Stimulated activated CD8-positive, alpha-beta memory T cell treated with anti-CD3 and anti-CD28 coated beads, Interleukin-12 subunit alpha, Interleukin-12 subunit beta, amount 100 ng/mL, for 24 hours (primary cell): ENCODE measurements around the gene KCNRG.
"Not testable (repeated sequence)": the region's sequence is repeated elsewhere in the genome, so short reads cannot be mapped to it uniquely, and the experiment has no call there.

Experiments
- DNase-seq: peaks from one replicate; pipeline ENCODE4 v3.0.0-alpha.2; 2020; ENCODE audit errors: extremely low read depth

KCNRG gene

GRCh38 chr13:50015258-50015657, at the start of gene KCNRG:
KCNRG (plus strand) TSS chr13:50015444; CDS start chr13:50015494, 50 bp downstream.
- DNase-seq: no peak

- no peak for DNase-seq
These were observed 47.8 kb upstream of the KCNRG start for GRCh38 chr13:49967456-49967855.

- DNase-seq: no peak
These were observed 42.5 kb upstream of the KCNRG start for GRCh38 chr13:49972709-49973108.

- DNase-seq: no peak
These were observed 39.4 kb upstream of the KCNRG start for GRCh38 chr13:49975826-49976225.

- peak; percentile 32 for DNase-seq
These were observed 38.7 kb upstream of the KCNRG start for GRCh38 chr13:49976314-49977258.

GRCh38 chr13:49977992-49978391, 37.3 kb upstream of the KCNRG start:
- DNase-seq: no peak

- DNase-seq: no peak
These were observed 35.0 kb upstream of the KCNRG start for GRCh38 chr13:49980266-49980665.

- no peak for DNase-seq
These were observed 30.1 kb upstream of the KCNRG start for GRCh38 chr13:49985129-49985528.

- no peak for DNase-seq
These were observed 28.8 kb upstream of the KCNRG start for GRCh38 chr13:49986471-49986870.

GRCh38 chr13:49990612-49991011, 24.6 kb upstream of the KCNRG start:
- not testable (repeated sequence) for DNase-seq

- DNase-seq: no peak
These were observed 22.1 kb upstream of the KCNRG start for GRCh38 chr13:49993111-49993510.

GRCh38 chr13:49993666-49994065, 21.6 kb upstream of the KCNRG start:
- no peak for DNase-seq

GRCh38 chr13:49995625-49996101, 19.6 kb upstream of the KCNRG start:
- no peak for DNase-seq

GRCh38 chr13:49996161-49996915, 18.9 kb upstream of the KCNRG start:
- DNase-seq: peak; percentile 71

- peak; percentile 63 for DNase-seq
These were observed 18.0 kb upstream of the KCNRG start, which contains the start of gene TRIM13 for GRCh38 chr13:49996951-49997895. TRIM13 (plus strand) TSS chr13:49997042; CDS start chr13:50011941, 14,899 bp downstream.

- DNase-seq: no peak
These were observed 17.3 kb upstream of the KCNRG start for GRCh38 chr13:49997955-49998354.

- no peak for DNase-seq
These were observed 16.3 kb upstream of the KCNRG start for GRCh38 chr13:49998714-49999624.

- DNase-seq: no peak
These were observed 14.0 kb upstream of the KCNRG start for GRCh38 chr13:50001287-50001686.

GRCh38 chr13:50006426-50007135, 8.7 kb upstream of the KCNRG start:
- no peak for DNase-seq

- no peak for DNase-seq
These were observed 3.8 kb upstream of the KCNRG start for GRCh38 chr13:50011461-50011860.
